Measurements from ENCODE around the gene MIDN.

Gene MIDN

GRCh38 chr19:1259206-1259875, 11.0 kb downstream of the MIDN start:
- TF ChIP-seq GATA1 (IDR thresholded peaks at IDR 0.05; ENCODE audit: low read depth, low read length) (no peak), POLR2A (IDR thresholded peaks at IDR 0.05; ENCODE audit: low read length) (peak; percentile 69)
- DNase-seq, result peak; percentile 58 to 65

DNA sequence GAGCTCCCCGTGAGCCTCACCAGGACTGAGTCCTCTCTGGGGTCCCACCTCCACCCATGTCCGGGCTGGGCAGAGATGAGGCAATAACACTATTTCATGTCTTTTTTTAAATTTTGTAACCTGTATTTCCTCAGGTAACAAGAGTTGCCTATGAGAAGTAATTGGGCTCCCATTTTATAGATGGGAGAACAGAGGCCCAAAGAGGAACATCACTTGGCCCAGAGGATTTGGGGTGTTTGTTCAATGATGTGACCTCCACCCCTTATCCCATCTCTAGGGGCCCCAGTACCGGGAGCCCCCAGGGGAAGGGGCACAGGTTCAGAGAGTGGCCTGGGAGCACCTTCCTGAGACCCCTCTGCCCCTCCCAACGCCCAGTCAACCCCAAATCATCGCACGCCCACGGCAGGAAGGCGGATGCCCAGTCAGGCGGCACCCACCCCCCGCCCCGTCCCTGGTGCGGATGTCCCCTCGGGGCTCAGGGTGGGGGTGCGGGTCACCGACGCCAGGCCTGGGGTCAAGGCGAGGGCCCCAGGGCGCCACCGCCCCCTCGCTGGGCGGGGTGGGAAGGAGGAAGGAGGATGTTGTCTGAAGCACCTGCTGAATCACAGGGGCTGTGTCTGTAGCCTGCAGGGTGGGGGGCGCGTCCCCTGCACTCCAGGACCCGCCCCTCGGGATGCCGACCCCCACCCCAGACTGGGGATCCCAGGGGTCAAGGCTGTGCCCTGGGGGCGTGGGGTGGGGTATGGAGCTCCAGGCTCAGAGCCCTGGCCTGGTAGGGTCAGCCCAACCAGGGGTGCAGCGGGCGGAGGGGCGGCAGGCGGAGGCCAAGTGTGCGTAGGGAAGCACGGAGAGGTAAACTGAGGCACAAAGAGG, 11.7 kb downstream of the MIDN start:
- no peak for DNase-seq
- TF ChIP-seq POLR2A (IDR thresholded peaks at IDR 0.05; ENCODE audit: low read length) (no peak), GATA1 (IDR thresholded peaks at IDR 0.05; ENCODE audit: low read depth, low read length) (no peak)

- DNase-seq, result peak; percentile 97 to 99
- no peak for TF ChIP-seq GATA1 (IDR thresholded peaks at IDR 0.05; ENCODE audit: low read depth, low read length)
- TF ChIP-seq POLR2A (IDR thresholded peaks at IDR 0.05; ENCODE audit: low read length), result peak; percentile 46
Observed at GRCh38 chr19:1260749-1261537, 12.6 kb downstream of the MIDN start.

DNA sequence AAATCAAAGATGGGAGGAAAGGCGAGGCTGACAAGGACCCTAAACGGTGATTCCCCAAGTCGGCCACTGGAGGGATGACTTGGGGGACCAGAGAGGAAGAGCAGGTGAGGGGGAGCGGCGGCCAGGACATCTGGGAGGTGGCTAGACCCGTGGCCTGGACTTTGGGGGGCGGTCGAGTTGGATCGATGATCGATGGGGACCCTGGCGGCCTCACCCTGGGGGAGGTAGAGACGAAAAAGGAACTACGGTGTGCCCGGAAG, 13.1 kb downstream of the MIDN start:
- peak; percentile 48 to 64 for DNase-seq
- TF ChIP-seq GATA1 (IDR thresholded peaks at IDR 0.05; ENCODE audit: low read depth, low read length), result no peak
- no peak for TF ChIP-seq POLR2A (IDR thresholded peaks at IDR 0.05; ENCODE audit: low read length)

DNA sequence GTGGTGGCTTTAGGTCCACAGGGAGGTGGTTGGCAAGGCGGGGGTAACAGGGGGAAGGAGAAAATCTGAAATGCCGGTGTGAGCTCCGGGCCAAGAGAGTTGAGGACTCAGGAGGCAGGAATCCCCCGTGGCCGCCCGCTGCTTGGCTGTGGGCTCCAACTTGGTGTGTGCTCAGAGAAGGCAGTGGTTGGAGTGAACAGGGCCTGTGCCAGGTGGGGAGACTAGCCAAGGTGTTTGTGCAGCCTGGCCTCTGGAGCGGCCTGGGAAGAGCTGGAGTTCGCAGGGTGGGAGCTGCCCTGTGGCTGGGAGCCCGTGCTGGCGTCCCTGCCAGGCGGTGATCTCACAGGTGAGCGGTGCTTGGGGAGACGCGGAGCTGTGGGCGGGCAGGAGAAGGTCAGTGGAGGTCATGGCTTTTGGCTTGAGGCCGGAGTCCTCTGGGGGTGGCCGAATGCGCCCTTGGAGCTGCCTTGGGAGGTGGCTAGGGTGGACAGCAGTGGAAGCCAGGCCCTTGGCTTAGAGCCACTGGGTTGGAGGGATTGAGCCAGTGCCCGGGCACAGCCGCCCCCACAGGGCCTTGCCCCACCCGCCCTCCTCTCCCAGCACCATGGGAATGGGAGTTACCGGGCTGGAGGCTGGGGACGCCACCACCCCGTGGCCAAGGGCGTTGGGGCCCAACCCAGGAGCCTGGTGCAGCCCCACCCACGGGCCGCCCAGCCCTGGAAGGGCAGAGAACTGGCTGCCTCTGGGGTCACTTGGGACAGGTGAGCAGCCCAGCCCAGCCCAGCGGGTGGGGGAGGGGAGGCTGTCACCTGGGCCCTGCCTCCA, 13.6 kb downstream of the MIDN start:
- DNase-seq, result peak; percentile 62 to 72

DNA sequence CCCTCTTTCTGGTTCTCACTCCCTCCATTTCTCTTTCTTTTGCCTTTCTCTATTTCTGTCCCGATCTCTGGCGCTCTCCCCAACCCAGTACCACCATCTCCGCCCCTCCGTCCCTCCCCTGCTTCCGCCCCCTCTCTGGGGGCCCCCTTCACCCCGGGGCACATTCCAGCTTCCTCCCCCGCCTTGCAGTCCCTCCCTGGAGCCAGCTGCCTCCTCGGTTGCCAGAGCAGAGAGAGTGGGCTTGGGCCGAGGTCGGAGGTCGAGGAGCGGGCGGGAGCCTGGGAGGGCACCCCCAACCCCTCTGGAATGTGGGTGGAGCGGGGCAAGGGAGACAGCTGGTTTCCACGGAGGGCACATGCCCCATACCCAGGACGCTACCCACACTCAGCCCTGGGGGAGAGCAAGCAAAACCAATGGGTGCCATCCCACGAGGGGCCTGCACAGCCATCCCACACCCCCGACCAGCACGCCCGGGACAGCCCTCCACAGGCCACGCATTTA, 14.3 kb downstream of the MIDN start:
- no peak for TF ChIP-seq POLR2A (IDR thresholded peaks at IDR 0.05; ENCODE audit: low read length)
- no peak for TF ChIP-seq GATA1 (IDR thresholded peaks at IDR 0.05; ENCODE audit: low read depth, low read length)
- DNase-seq, result no peak

More for the DNA sequence above, 13.6 kb downstream of the MIDN start:
- TF ChIP-seq POLR2A (IDR thresholded peaks at IDR 0.05; ENCODE audit: low read length), result no peak
- TF ChIP-seq GATA1 (IDR thresholded peaks at IDR 0.05; ENCODE audit: low read depth, low read length), result no peak

GRCh38 chr19:1263188-1263587, 14.8 kb downstream of the MIDN start:
- TF ChIP-seq GATA1 (IDR thresholded peaks at IDR 0.05; ENCODE audit: low read depth, low read length) (no peak), POLR2A (IDR thresholded peaks at IDR 0.05; ENCODE audit: low read length) (no peak)
- peak; percentile 53 to 63 for DNase-seq

GRCh38 chr19:1264801-1265614, 16.6 kb downstream of the MIDN start:
- TF ChIP-seq POLR2A (IDR thresholded peaks at IDR 0.05; ENCODE audit: low read length) (no peak), GATA1 (IDR thresholded peaks at IDR 0.05; ENCODE audit: low read depth, low read length) (no peak)
- DNase-seq, result peak in 1 of 2 experiments; percentile 59

DNA sequence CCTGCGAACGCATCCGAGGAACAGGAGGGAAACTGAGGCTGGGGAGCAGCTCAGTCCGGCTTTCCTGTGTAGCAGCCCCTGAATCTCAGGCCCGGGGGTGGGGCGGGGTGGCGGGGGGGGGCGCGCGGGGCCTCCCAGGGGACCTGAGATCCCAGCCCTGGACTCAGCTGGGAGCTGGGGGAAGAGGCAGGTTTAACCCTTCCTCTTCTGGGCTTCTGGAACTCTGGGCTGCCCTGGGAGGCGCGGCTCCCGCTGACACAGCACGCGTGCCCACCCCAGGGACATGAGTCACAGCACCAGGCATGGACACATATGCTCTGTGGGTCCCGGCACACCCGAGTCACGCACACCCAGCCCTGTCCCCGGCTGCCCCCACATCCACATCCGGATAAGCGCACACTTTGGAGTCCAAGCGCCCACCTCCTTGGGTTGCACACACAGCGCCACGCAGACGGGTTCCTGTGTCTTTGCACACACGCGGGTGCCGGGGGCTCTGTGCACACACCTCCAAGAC, 17.3 kb downstream of the MIDN start:
- TF ChIP-seq GATA1 (IDR thresholded peaks at IDR 0.05; ENCODE audit: low read depth, low read length) (no peak), POLR2A (IDR thresholded peaks at IDR 0.05; ENCODE audit: low read length) (no peak)
- DNase-seq, result peak; percentile 67 to 83

GRCh38 chr19:1266129-1266915, 17.9 kb downstream of the MIDN start:
- no peak for TF ChIP-seq GATA1 (IDR thresholded peaks at IDR 0.05; ENCODE audit: low read depth, low read length)
- TF ChIP-seq POLR2A (IDR thresholded peaks at IDR 0.05; ENCODE audit: low read length), result no peak
- DNase-seq, result peak; percentile 95 to 97

GRCh38 chr19:1266916-1267476, 18.6 kb downstream of the MIDN start:
- peak; percentile 80 to 89 for DNase-seq
- TF ChIP-seq GATA1 (IDR thresholded peaks at IDR 0.05; ENCODE audit: low read depth, low read length), result no peak
- TF ChIP-seq POLR2A (IDR thresholded peaks at IDR 0.05; ENCODE audit: low read length), result no peak
